Measurements from ENCODE around the gene KCNQ2.

GRCh38 chr20:63444548-63444947 lies 27.9 kb downstream of the KCNQ2 start:
- no peak for TF ChIP-seq CTCF (IDR thresholded peaks at IDR 0.05; ENCODE audit: borderline replicate concordance, extremely low read depth, low read length, poor library complexity, severe bottlenecking)
- TF ChIP-seq EZH2 (IDR thresholded peaks at IDR 0.05; ENCODE audit: borderline replicate concordance, low read depth, low read length, severe bottlenecking) = no peak

Measured in DND-41 (cell line).